ENCODE measurements around the gene ANKH. TPM values are rescaled to one million over a fixed set of nuclear protein-coding genes. Genes with fewer than 3 reads are reported as not detected.

Gene ANKH
- total RNA-seq, 4 donors from 2014 or later = 31.2 to 55.2 (median 34.7) TPM

- no peaks in the 10 kb centered on the region for H3K36me3 ChIP-seq
- no peak overlapping the region for H3K4me3 ChIP-seq (replicated peaks in 1 of 3)
- H3K27me3 ChIP-seq = no peaks in the 10 kb centered on the region
- 88 to 89% methylated on average over 9 of the region's 9 CpGs for WGBS, 2 donors
- peaks cover 3 to 18% of the 10 kb centered on the region in 2 donors for H3K4me1 ChIP-seq
- no peaks in the 10 kb centered on the region for H3K9me3 ChIP-seq
- intact Hi-C loops (cut with DNase I) = no loop called here
- no peak overlapping the region for H3K27ac ChIP-seq
- no peak for TF ChIP-seq POLR2A (IDR thresholded peaks at IDR 0.05)
- TF ChIP-seq CTCF (IDR thresholded peaks at IDR 0.05) = no peak
- peak in 1 of 2 donors; percentile 10 for DNase-seq
Observed at GRCh38 chr5:14779975-14780374, 91.6 kb downstream of the ANKH start.

GRCh38 chr5:14778792-14779070 lies 92.8 kb downstream of the ANKH start:
- H3K27me3 ChIP-seq = no peaks in the 10 kb centered on the region
- H3K27ac ChIP-seq = no peak overlapping the region
- H3K4me3 ChIP-seq (replicated peaks in 1 of 3) = no peak overlapping the region
- intact Hi-C loops (cut with DNase I) = no loop called here
- WGBS, 2 donors = 31 to 54% methylated on average over 4 of the region's 4 CpGs
- H3K9me3 ChIP-seq = no peaks in the 10 kb centered on the region
- peaks cover 3 to 18% of the 10 kb centered on the region in 2 donors for H3K4me1 ChIP-seq
- peak in 1 of 2 donors; percentile 17 for DNase-seq
- no peaks in the 10 kb centered on the region for H3K36me3 ChIP-seq
- TF ChIP-seq CTCF (IDR thresholded peaks at IDR 0.05) (no peak), POLR2A (IDR thresholded peaks at IDR 0.05) (no peak)

- TF ChIP-seq CTCF (IDR thresholded peaks at IDR 0.05) (no peak), POLR2A (IDR thresholded peaks at IDR 0.05) (no peak)
- Histone ChIP-seq H3K36me3 (no peaks in the 10 kb centered on the region), H3K4me1 (peaks cover 3 to 18% of the 10 kb centered on the region in 2 donors), H3K27me3 (no peaks in the 10 kb centered on the region), H3K9me3 (no peaks in the 10 kb centered on the region), H3K27ac (no peak overlapping the region), H3K4me3 (replicated peaks in 1 of 3) (no peak overlapping the region)
- DNase-seq = peak in 1 of 2 donors; percentile 9
- 68 to 75% methylated on average over 11 of the region's 11 CpGs for WGBS, 2 donors
- intact Hi-C loops (cut with DNase I) = no loop called here
Observed at GRCh38 chr5:14777932-14778791, 93.4 kb downstream of the ANKH start.

GRCh38 chr5:14777187-14777586 lies 94.4 kb downstream of the ANKH start:
- Histone ChIP-seq H3K4me3 (replicated peaks in 1 of 3) (no peak overlapping the region), H3K27ac (no peak overlapping the region), H3K4me1 (peaks cover 3 to 18% of the 10 kb centered on the region in 2 donors), H3K36me3 (no peaks in the 10 kb centered on the region), H3K9me3 (no peaks in the 10 kb centered on the region), H3K27me3 (no peaks in the 10 kb centered on the region)
- TF ChIP-seq CTCF (IDR thresholded peaks at IDR 0.05) = no peak
- TF ChIP-seq POLR2A (IDR thresholded peaks at IDR 0.05) = no peak
- no peak for DNase-seq
- WGBS, 2 donors = 92 to 95% methylated on average over 6 of the region's 6 CpGs
- intact Hi-C loops (cut with DNase I) = no loop called here

- intact Hi-C loops (cut with DNase I) = no loop called here
- Histone ChIP-seq H3K36me3 (no peaks in the 10 kb centered on the region), H3K27ac (no peak overlapping the region), H3K9me3 (no peaks in the 10 kb centered on the region), H3K27me3 (no peaks in the 10 kb centered on the region), H3K4me3 (replicated peaks in 1 of 3) (no peak overlapping the region), H3K4me1 (peaks cover 3 to 18% of the 10 kb centered on the region in 2 donors)
- DNase-seq = no peak
- no peak for TF ChIP-seq POLR2A (IDR thresholded peaks at IDR 0.05)
- TF ChIP-seq CTCF (IDR thresholded peaks at IDR 0.05) = no peak
- WGBS, 2 donors = 74 to 93% methylated on average over 5 of the region's 5 CpGs
Observed at GRCh38 chr5:14776602-14777001, 95.0 kb downstream of the ANKH start.
